Measurements from ENCODE around the gene PLA2G4A. TPM values are rescaled to one million over a fixed set of nuclear protein-coding genes. Genes with fewer than 3 reads are reported as not detected.

The PLA2G4A gene
- total and polyA plus RNA-seq, 2 donors (not counting 1 experiment from before 2014, with no cell fraction given): 0.15 TPM; not detected in 1

GRCh38 chr1:186871784-186872183 is 43.0 kb downstream of the PLA2G4A start:
- Histone ChIP-seq H3K36me3 (replicated peaks in 1 of 2; ENCODE audit: control extremely low read depth in 1 of 2, control insufficient read depth in 1 of 2, extremely low read depth in 1 of 2, insufficient read depth in 2 of 2, low read length in 1 of 2) (no peaks in the 10 kb centered on the region), H3K9me3 (ENCODE audit: control extremely low read depth in 1 of 3, control insufficient read depth in 2 of 3, insufficient read depth in 1 of 3, low read length in 2 of 3) (no peaks in the 10 kb centered on the region), H3K27me3 (replicated peaks in 1 of 4; ENCODE audit: control extremely low read depth in 1 of 4, control insufficient read depth in 3 of 4, insufficient read depth in 4 of 4, low read length in 3 of 4) (no peaks in the 10 kb centered on the region), H3K79me2 (ENCODE audit: control insufficient read depth, insufficient read depth, low read length) (no peaks in the 10 kb centered on the region), H3K4me1 (ENCODE audit: control insufficient read depth in 2 of 2, insufficient read depth in 2 of 2, low read length in 2 of 2) (no peaks in the 10 kb centered on the region), H3K4me2 (replicated peaks; ENCODE audit: low read depth, low read length, poor library complexity, severe bottlenecking) (no peak overlapping the region), H3K27ac (ENCODE audit: low read length in 2 of 2) (no peak overlapping the region), H4K20me1 (ENCODE audit: control insufficient read depth, insufficient read depth, low read length, poor library complexity, severe bottlenecking) (no peaks in the 10 kb centered on the region), H3K9ac (ENCODE audit: low read length) (no peak overlapping the region), H3K4me3 (ENCODE audit: control extremely low read depth in 1 of 5, extremely low read depth in 1 of 5, insufficient read depth in 1 of 5, low read depth in 2 of 5, low read length in 4 of 5) (no peak overlapping the region), H2AFZ (ENCODE audit: insufficient read depth, low read depth, low read length, poor library complexity, severe bottlenecking) (no peak overlapping the region)
- H3K27ac Mint-ChIP-seq: no peak overlapping the region
- no peaks in the 10 kb centered on the region for H3K4me1 Mint-ChIP-seq
- DNase-seq: no peak
- no peak for ATAC-seq (ENCODE audit: low read depth)
- H3K4me3 Mint-ChIP-seq: no peak overlapping the region
- ChIA-PET CTCF (no interaction called here), POLR2A (no interaction called here)
- TF ChIP-seq EZH2 (IDR thresholded peaks at IDR 0.05; ENCODE audit: borderline replicate concordance, insufficient read depth, low read depth, low read length, poor library complexity, severe bottlenecking): no peak
- TF ChIP-seq CTCF (IDR thresholded peaks at IDR 0.05): no peak
- intact Hi-C loops (cut with micrococcal nuclease): no loop called here
- H3K27me3 Mint-ChIP-seq: no peaks in the 10 kb centered on the region
- WGBS (ENCODE audit: insufficient coverage): no CpG with 5 or more reads among the region's 1 CpG
- H3K9me3 Mint-ChIP-seq (ENCODE audit: insufficient read depth): no peaks in the 10 kb centered on the region

GRCh38 chr1:186872291-186872690 is 43.5 kb downstream of the PLA2G4A start:
- no peak overlapping the region for H3K9ac ChIP-seq (ENCODE audit: low read length)
- DNase-seq: no peak
- H4K20me1 ChIP-seq (ENCODE audit: control insufficient read depth, insufficient read depth, low read length, poor library complexity, severe bottlenecking): no peaks in the 10 kb centered on the region
- no peak overlapping the region for H3K27ac ChIP-seq (ENCODE audit: low read length in 2 of 2)
- ChIA-PET POLR2A (no interaction called here), CTCF (no interaction called here)
- Mint-ChIP-seq H3K9me3 (ENCODE audit: insufficient read depth) (no peaks in the 10 kb centered on the region), H3K27ac (no peak overlapping the region), H3K4me1 (no peaks in the 10 kb centered on the region), H3K27me3 (no peaks in the 10 kb centered on the region), H3K4me3 (no peak overlapping the region)
- WGBS (ENCODE audit: insufficient coverage): 100% methylated on average over 1 of the region's 5 CpGs
- H3K79me2 ChIP-seq (ENCODE audit: control insufficient read depth, insufficient read depth, low read length): no peaks in the 10 kb centered on the region
- H2AFZ ChIP-seq (ENCODE audit: insufficient read depth, low read depth, low read length, poor library complexity, severe bottlenecking): no peak overlapping the region
- H3K9me3 ChIP-seq (ENCODE audit: control extremely low read depth in 1 of 3, control insufficient read depth in 2 of 3, insufficient read depth in 1 of 3, low read length in 2 of 3): no peaks in the 10 kb centered on the region
- intact Hi-C loops (cut with micrococcal nuclease): no loop called here
- no peak overlapping the region for H3K4me3 ChIP-seq (ENCODE audit: control extremely low read depth in 1 of 5, extremely low read depth in 1 of 5, insufficient read depth in 1 of 5, low read depth in 2 of 5, low read length in 4 of 5)
- H3K36me3 ChIP-seq (replicated peaks in 1 of 2; ENCODE audit: control extremely low read depth in 1 of 2, control insufficient read depth in 1 of 2, extremely low read depth in 1 of 2, insufficient read depth in 2 of 2, low read length in 1 of 2): no peaks in the 10 kb centered on the region
- H3K4me2 ChIP-seq (replicated peaks; ENCODE audit: low read depth, low read length, poor library complexity, severe bottlenecking): no peak overlapping the region
- TF ChIP-seq EZH2 (IDR thresholded peaks at IDR 0.05; ENCODE audit: borderline replicate concordance, insufficient read depth, low read depth, low read length, poor library complexity, severe bottlenecking) (no peak), CTCF (IDR thresholded peaks at IDR 0.05) (no peak)
- no peaks in the 10 kb centered on the region for H3K4me1 ChIP-seq (ENCODE audit: control insufficient read depth in 2 of 2, insufficient read depth in 2 of 2, low read length in 2 of 2)
- ATAC-seq (ENCODE audit: low read depth): no peak
- no peaks in the 10 kb centered on the region for H3K27me3 ChIP-seq (replicated peaks in 1 of 4; ENCODE audit: control extremely low read depth in 1 of 4, control insufficient read depth in 3 of 4, insufficient read depth in 4 of 4, low read length in 3 of 4)

All from B cell (primary cell).